Neural cell (in vitro differentiated cells): ENCODE results near the gene PLEKHO2.

ENCODE experiments used
- EP300 ChIP-seq: fragments of 450-650 bp; conservative IDR thresholded peaks from 2 replicates; pipeline ENCODE4 v1.6.1; 2014; ENCODE audit warnings: antibody characterized with exemption, mild to moderate bottlenecking, moderate library complexity; ENCODE audit not compliant: poor library complexity, severe bottlenecking
- EZH2 ChIP-seq: fragments of 200-600, 300-800 bp; shearing (Covaris generic), sonication (generic); IDR thresholded peaks from 2 replicates; pipeline ENCODE4 v1.6.1; 2014; ENCODE audit warnings: antibody characterized with exemption, low read length, borderline replicate concordance, mild to moderate bottlenecking; ENCODE audit not compliant: insufficient read depth, poor library complexity, severe bottlenecking
- POLR2AphosphoS5 ChIP-seq: IDR thresholded peaks from 2 replicates; pipeline ENCODE4 v1.6.1; 2012
- RAD21 ChIP-seq: fragments of 450-650 bp; conservative IDR thresholded peaks from 2 replicates; pipeline ENCODE4 v1.6.1; 2014; ENCODE audit warnings: antibody characterized with exemption, mild to moderate bottlenecking, moderate library complexity
- TAF1 ChIP-seq: IDR thresholded peaks from 2 replicates; pipeline ENCODE4 v1.6.1; 2012; ENCODE audit warnings: low read depth
- TF ChIP-seq, protein P1 (sequence below): fragments of 450-650 bp; IDR thresholded peaks from 2 replicates; pipeline ENCODE4 v1.5.1; 2014; ENCODE audit warnings: antibody characterized with exemption, mild to moderate bottlenecking, moderate library complexity; ENCODE audit not compliant: poor library complexity, severe bottlenecking
- TF ChIP-seq, protein P2 (sequence below): IDR thresholded peaks from 2 replicates; pipeline ENCODE4 v1.6.1; 2012; ENCODE audit warnings: borderline replicate concordance

GRCh38 chr15:64862408-64862807 lies 20.7 kb downstream of the PLEKHO2 start:
- no peak for TF ChIP-seq TAF1
- TF ChIP-seq POLR2AphosphoS5 = no peak
- TF ChIP-seq, protein P1, sequence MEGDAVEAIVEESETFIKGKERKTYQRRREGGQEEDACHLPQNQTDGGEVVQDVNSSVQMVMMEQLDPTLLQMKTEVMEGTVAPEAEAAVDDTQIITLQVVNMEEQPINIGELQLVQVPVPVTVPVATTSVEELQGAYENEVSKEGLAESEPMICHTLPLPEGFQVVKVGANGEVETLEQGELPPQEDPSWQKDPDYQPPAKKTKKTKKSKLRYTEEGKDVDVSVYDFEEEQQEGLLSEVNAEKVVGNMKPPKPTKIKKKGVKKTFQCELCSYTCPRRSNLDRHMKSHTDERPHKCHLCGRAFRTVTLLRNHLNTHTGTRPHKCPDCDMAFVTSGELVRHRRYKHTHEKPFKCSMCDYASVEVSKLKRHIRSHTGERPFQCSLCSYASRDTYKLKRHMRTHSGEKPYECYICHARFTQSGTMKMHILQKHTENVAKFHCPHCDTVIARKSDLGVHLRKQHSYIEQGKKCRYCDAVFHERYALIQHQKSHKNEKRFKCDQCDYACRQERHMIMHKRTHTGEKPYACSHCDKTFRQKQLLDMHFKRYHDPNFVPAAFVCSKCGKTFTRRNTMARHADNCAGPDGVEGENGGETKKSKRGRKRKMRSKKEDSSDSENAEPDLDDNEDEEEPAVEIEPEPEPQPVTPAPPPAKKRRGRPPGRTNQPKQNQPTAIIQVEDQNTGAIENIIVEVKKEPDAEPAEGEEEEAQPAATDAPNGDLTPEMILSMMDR = no peak
- TF ChIP-seq, protein P2, sequence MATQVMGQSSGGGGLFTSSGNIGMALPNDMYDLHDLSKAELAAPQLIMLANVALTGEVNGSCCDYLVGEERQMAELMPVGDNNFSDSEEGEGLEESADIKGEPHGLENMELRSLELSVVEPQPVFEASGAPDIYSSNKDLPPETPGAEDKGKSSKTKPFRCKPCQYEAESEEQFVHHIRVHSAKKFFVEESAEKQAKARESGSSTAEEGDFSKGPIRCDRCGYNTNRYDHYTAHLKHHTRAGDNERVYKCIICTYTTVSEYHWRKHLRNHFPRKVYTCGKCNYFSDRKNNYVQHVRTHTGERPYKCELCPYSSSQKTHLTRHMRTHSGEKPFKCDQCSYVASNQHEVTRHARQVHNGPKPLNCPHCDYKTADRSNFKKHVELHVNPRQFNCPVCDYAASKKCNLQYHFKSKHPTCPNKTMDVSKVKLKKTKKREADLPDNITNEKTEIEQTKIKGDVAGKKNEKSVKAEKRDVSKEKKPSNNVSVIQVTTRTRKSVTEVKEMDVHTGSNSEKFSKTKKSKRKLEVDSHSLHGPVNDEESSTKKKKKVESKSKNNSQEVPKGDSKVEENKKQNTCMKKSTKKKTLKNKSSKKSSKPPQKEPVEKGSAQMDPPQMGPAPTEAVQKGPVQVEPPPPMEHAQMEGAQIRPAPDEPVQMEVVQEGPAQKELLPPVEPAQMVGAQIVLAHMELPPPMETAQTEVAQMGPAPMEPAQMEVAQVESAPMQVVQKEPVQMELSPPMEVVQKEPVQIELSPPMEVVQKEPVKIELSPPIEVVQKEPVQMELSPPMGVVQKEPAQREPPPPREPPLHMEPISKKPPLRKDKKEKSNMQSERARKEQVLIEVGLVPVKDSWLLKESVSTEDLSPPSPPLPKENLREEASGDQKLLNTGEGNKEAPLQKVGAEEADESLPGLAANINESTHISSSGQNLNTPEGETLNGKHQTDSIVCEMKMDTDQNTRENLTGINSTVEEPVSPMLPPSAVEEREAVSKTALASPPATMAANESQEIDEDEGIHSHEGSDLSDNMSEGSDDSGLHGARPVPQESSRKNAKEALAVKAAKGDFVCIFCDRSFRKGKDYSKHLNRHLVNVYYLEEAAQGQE = no peak
- no peak for TF ChIP-seq EZH2
- TF ChIP-seq RAD21 = no peak
- no peak for TF ChIP-seq EP300
